Osteocyte (in vitro differentiated cells): ENCODE measurements around the gene EXOC3L2. TPM values are rescaled to one million over a fixed set of nuclear protein-coding genes. Genes with fewer than 3 reads are reported as not detected.
A peak's percentile ranks its signal among the peaks of the same experiment; 100 is the strongest.

Source experiments
- DNase-seq: peaks from one replicate; pipeline ENCODE4 v3.0.0; 2021; ENCODE audit warnings: mixed read lengths; ENCODE audit not compliant: unreplicated experiment; ENCODE audit errors: extremely low spot score
- H3K27ac Mint-ChIP-seq: one replicate; pipeline ENCODE4 v1.8.0; 2021; ENCODE audit warnings: mild to moderate bottlenecking, mixed read lengths; ENCODE audit not compliant: unreplicated experiment
- H3K27me3 Mint-ChIP-seq: one replicate; pipeline ENCODE4 v1.8.0; 2021; ENCODE audit warnings: mixed read lengths; ENCODE audit not compliant: unreplicated experiment
- H3K36me3 Mint-ChIP-seq: one replicate; pipeline ENCODE4 v1.8.0; 2021; ENCODE audit warnings: mixed read lengths; ENCODE audit not compliant: unreplicated experiment
- H3K4me1 Mint-ChIP-seq: one replicate; pipeline ENCODE4 v1.8.0; 2021; ENCODE audit warnings: mixed read lengths; ENCODE audit not compliant: unreplicated experiment
- H3K4me3 Mint-ChIP-seq: one replicate; pipeline ENCODE4 v1.8.0; 2021; ENCODE audit warnings: mild to moderate bottlenecking, moderate library complexity, mixed read lengths; ENCODE audit not compliant: unreplicated experiment
- H3K9me3 Mint-ChIP-seq: one replicate; pipeline ENCODE4 v1.8.0; 2021; ENCODE audit warnings: mixed read lengths; ENCODE audit not compliant: unreplicated experiment
- CTCF ChIP-seq: fragments of 200-600 bp; sonication (generic); IDR thresholded peaks from 2 replicates; pipeline ENCODE4 v1.5.0; 2021; ENCODE audit warnings: antibody characterized with exemption, mild to moderate bottlenecking, moderate library complexity
- total RNA-seq: library from RNA; stranded (reverse); gene quantifications from 2 replicates; pipeline ENCODE4 v1.2.1, GENCODE V29; 2021

The EXOC3L2 gene
- total RNA-seq, 1 donor from 2014 or later: 11.1 TPM

- H3K4me3 Mint-ChIP-seq: no peak overlapping the region
- H3K27ac Mint-ChIP-seq: no peak overlapping the region
- no peak for DNase-seq
- peaks cover 4% of the 10 kb centered on the region for H3K36me3 Mint-ChIP-seq
- no peaks in the 10 kb centered on the region for H3K9me3 Mint-ChIP-seq
- TF ChIP-seq CTCF: no peak
- no peaks in the 10 kb centered on the region for H3K27me3 Mint-ChIP-seq
- peaks cover 17% of the 10 kb centered on the region for H3K4me1 Mint-ChIP-seq
Observed at GRCh38 chr19:45223879-45224278, 21.3 kb downstream of the EXOC3L2 start.

GRCh38 chr19:45222724-45223123 is 22.5 kb downstream of the EXOC3L2 start:
- no peaks in the 10 kb centered on the region for H3K27me3 Mint-ChIP-seq
- no peak for TF ChIP-seq CTCF
- peaks cover 26% of the 10 kb centered on the region for H3K4me1 Mint-ChIP-seq
- no peak overlapping the region for H3K4me3 Mint-ChIP-seq
- peaks cover 4% of the 10 kb centered on the region for H3K36me3 Mint-ChIP-seq
- H3K27ac Mint-ChIP-seq: peak overlapping the region; percentile 77
- DNase-seq: no peak
- H3K9me3 Mint-ChIP-seq: no peaks in the 10 kb centered on the region

- no peaks in the 10 kb centered on the region for H3K27me3 Mint-ChIP-seq
- no peak for TF ChIP-seq CTCF
- H3K27ac Mint-ChIP-seq: peak overlapping the region; percentile 49
- no peak overlapping the region for H3K4me3 Mint-ChIP-seq
- peaks cover 2% of the 10 kb centered on the region for H3K36me3 Mint-ChIP-seq
- no peak for DNase-seq
- peaks cover 54% of the 10 kb centered on the region for H3K4me1 Mint-ChIP-seq
- no peaks in the 10 kb centered on the region for H3K9me3 Mint-ChIP-seq
Observed at GRCh38 chr19:45218911-45219743, 26.1 kb downstream of the EXOC3L2 start.

GRCh38 chr19:45218426-45218825 is 26.8 kb downstream of the EXOC3L2 start:
- no peak overlapping the region for H3K4me3 Mint-ChIP-seq
- H3K36me3 Mint-ChIP-seq: peaks cover 2% of the 10 kb centered on the region
- no peaks in the 10 kb centered on the region for H3K27me3 Mint-ChIP-seq
- no peaks in the 10 kb centered on the region for H3K9me3 Mint-ChIP-seq
- no peak for DNase-seq
- peaks cover 58% of the 10 kb centered on the region for H3K4me1 Mint-ChIP-seq
- H3K27ac Mint-ChIP-seq: peak overlapping the region; percentile 49
- TF ChIP-seq CTCF: no peak

GRCh38 chr19:45217957-45218334 is 27.3 kb downstream of the EXOC3L2 start:
- Mint-ChIP-seq H3K4me3 (no peak overlapping the region), H3K9me3 (no peaks in the 10 kb centered on the region), H3K27ac (no peak overlapping the region), H3K4me1 (peaks cover 63% of the 10 kb centered on the region), H3K36me3 (peaks cover 2% of the 10 kb centered on the region), H3K27me3 (no peaks in the 10 kb centered on the region)
- no peak for DNase-seq
- TF ChIP-seq CTCF: no peak
